ENCODE data around the gene CAPN15.

CAPN15 gene

GRCh38 chr16:537415-538335 is 10.2 kb downstream of the CAPN15 start:
- Histone ChIP-seq H3K36me3 (replicated peaks) (peaks cover 7% of the 10 kb centered on the region), H3K9me3 (no peaks in the 10 kb centered on the region), H3K4me3 (no peak overlapping the region), H3K27me3 (ENCODE audit: low read depth) (no peaks in the 10 kb centered on the region), H3K4me1 (no peaks in the 10 kb centered on the region)
- DNase-seq (ENCODE audit: low spot score in 2 of 2), result no peak
- in situ Hi-C loops (cut with MboI; ENCODE audit: low sequenced_read_pairs), result no loop called here

- H3K36me3 ChIP-seq (replicated peaks), result peaks cover 7% of the 10 kb centered on the region
- DNase-seq (ENCODE audit: low spot score in 2 of 2), result no peak
- in situ Hi-C loops (cut with MboI; ENCODE audit: low sequenced_read_pairs), result no loop called here
- no peaks in the 10 kb centered on the region for H3K4me1 ChIP-seq
- no peak overlapping the region for H3K4me3 ChIP-seq
- H3K9me3 ChIP-seq, result no peaks in the 10 kb centered on the region
- H3K27me3 ChIP-seq (ENCODE audit: low read depth), result no peaks in the 10 kb centered on the region
Measured at GRCh38 chr16:539901-540530, 12.5 kb downstream of the CAPN15 start.

DNA sequence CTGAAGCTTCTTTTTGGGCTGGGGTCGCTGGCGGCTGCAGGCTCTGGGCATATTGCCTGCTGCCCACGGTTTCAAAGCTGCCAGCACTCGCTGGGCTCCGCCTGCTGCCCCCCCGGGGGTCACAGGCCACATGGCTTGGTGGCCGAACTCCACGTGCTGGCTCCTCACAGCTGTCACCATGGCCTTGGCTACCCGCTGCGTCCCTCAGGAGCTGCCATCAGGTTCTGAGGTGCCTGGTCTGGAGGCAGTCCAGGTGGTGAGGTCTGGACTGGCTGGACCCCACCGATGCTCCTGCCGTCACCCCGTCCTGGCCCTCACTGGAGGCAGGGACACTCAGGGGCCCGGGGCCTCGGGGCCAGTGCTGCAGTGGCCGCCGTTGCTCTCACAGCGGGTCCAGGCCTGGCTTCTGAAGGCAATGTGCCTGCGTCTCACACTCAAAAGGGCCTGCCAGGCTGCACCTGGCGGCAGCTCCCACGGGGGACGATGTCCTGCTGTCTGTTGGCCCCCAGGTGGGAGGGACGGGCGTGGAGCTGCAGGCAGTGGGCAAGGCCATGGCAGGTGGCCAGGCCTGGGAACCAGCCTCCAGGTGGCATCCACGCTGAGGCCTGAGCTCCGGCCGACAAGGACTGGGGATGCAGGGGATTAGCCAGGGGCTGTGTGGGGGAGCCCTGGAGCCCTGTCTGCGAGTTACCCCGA is 13.3 kb downstream of the CAPN15 start:
- no peaks in the 10 kb centered on the region for H3K27me3 ChIP-seq (ENCODE audit: low read depth)

DNA sequence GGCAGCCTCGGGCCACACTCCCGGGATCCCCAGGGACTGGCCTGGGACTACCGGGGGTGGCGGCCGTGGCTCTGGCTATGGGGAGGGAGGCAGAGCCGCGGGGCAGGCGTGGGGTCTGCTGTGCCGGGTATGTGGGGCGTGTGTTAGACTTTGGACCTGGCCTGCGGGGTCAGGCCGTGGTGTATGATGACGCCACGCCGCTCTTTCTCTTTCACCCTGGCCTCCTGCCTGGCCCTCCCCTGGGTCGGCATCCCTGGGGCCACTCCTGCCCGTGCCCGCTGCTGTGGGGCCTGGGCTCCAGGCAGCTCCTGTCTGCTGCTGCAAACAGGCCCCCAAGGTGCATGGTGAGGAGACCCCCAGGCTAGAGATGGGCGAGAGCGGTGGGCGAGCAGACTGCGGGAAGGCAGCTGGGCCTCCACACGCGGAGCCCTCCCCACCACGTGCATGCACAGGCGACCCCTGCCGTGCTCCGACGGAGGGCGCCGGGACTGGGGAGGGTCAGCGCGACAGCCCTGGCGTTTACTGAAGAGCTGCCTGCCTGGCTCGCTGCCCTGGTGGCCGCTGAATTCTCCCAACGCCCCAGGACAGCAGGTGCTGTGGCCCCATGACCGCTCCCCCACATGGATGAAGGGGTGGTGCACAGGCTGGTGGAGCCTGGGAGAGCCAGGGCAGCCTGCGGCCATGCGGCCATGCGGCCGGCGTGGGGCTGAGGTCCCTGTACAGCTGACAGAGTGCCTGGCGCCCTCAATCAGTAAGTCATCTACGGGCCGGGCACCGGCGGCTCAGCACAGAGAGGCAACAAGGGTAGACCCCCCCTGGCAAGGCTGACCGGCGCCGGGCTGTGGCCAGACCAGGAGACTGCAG is 16.0 kb downstream of the CAPN15 start:
- in situ Hi-C loops (cut with MboI; ENCODE audit: low sequenced_read_pairs), result no loop called here

More for the DNA sequence above, 13.3 kb downstream of the CAPN15 start:
- H3K4me1 ChIP-seq, result no peaks in the 10 kb centered on the region
- H3K9me3 ChIP-seq, result no peaks in the 10 kb centered on the region
- no peak overlapping the region for H3K4me3 ChIP-seq
- in situ Hi-C loops (cut with MboI; ENCODE audit: low sequenced_read_pairs), result no loop called here
- DNase-seq (ENCODE audit: low spot score in 2 of 2), result no peak
- H3K36me3 ChIP-seq (replicated peaks), result peaks cover 4% of the 10 kb centered on the region

DNA sequence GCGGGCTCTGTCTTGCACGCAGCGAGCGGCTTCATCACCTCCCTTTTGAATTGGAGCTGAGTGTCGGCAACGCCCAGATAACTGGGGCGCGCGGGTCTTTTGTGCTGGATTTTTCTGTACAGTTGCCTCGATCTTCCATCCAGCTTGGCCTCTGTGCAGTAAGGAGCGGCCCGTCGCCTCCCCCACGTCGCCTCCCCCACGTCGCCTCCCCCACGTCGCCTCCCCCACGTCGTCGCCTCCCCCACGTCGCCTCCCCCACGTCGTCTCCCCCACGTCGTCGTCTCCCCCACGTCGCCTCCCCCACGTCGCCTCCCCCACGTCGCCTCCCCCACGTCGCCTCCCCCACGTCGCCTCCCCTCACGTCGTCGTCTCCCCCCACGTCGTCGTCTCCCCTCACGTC is 17.0 kb downstream of the CAPN15 start:
- no peaks in the 10 kb centered on the region for H3K27me3 ChIP-seq (ENCODE audit: low read depth)
- no peak overlapping the region for H3K4me3 ChIP-seq
- peaks cover 5% of the 10 kb centered on the region; the same call in 1 of the 2 replicates for H3K36me3 ChIP-seq (replicated peaks)
- no peak for DNase-seq (ENCODE audit: low spot score in 2 of 2)
- in situ Hi-C loops (cut with MboI; ENCODE audit: low sequenced_read_pairs), result no loop called here
- H3K9me3 ChIP-seq, result no peaks in the 10 kb centered on the region
- H3K4me1 ChIP-seq, result no peaks in the 10 kb centered on the region

More for the DNA sequence above, 16.0 kb downstream of the CAPN15 start:
- no peaks in the 10 kb centered on the region for H3K9me3 ChIP-seq
- no peaks in the 10 kb centered on the region for H3K27me3 ChIP-seq (ENCODE audit: low read depth)
- H3K4me3 ChIP-seq, result no peak overlapping the region
- peaks cover 2% of the 10 kb centered on the region; the same call in 1 of the 2 replicates for H3K36me3 ChIP-seq (replicated peaks)
- no peak for DNase-seq (ENCODE audit: low spot score in 2 of 2)
- H3K4me1 ChIP-seq, result no peaks in the 10 kb centered on the region

DNA sequence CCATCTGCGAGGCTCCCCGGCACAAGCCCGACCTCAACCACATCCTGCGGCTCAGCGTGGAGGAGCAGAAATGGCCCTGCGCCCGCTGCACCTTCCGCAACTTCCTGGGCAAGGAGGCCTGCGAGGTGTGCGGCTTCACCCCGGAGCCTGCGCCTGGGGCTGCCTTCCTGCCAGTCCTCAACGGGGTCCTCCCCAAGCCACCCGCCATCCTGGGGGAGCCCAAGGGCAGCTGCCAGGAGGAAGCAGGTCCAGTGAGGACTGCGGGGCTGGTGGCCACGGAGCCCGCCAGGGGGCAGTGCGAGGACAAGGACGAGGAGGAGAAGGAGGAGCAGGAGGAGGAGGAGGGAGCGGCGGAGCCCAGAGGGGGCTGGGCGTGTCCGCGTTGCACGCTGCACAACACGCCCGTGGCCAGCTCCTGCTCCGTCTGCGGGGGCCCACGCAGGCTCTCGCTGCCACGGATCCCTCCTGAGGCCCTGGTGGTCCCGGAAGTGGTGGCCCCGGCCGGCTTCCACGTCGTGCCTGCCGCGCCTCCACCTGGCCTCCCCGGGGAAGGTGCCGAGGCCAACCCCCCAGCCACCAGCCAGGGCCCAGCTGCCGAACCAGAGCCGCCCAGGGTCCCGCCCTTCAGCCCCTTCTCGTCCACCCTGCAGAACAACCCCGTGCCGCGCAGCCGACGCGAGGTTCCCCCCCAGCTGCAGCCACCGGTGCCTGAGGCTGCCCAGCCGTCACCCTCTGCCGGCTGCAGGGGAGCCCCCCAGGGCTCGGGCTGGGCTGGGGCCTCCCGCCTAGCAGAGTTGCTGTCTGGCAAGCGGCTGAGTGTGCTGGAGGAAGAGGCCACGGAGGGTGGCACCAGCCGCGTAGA is 19.6 kb downstream of the CAPN15 start:
- no peaks in the 10 kb centered on the region for H3K9me3 ChIP-seq
- in situ Hi-C loops (cut with MboI; ENCODE audit: low sequenced_read_pairs), result no loop called here
- H3K4me1 ChIP-seq, result no peaks in the 10 kb centered on the region
- peak in 1 of 2 experiments; percentile 40 for DNase-seq (ENCODE audit: low spot score in 2 of 2)
- H3K4me3 ChIP-seq, result no peak overlapping the region
- peaks cover 13% of the 10 kb centered on the region for H3K36me3 ChIP-seq (replicated peaks)
- no peaks in the 10 kb centered on the region for H3K27me3 ChIP-seq (ENCODE audit: low read depth)

DNA sequence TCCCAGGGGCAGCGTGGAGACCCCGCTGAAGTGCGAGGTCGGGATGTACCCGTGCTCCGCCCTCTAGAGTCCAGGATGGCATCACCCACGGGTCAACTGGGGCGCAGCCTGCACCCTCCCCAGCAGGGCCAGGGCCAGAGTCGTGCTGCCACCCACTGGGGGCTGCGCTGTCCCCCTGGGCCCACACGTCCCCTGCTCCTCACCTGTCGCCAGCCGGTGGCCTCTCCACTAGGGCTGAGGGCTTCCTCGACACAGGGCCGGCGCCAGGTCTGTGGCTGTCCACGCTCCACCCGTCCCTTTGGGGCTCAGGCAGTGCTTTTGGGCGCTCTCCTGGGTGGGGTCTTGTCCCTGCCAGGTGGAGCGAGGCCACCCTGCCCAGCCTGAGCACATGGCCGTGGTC is 21.1 kb downstream of the CAPN15 start:
- Histone ChIP-seq H3K4me1 (no peaks in the 10 kb centered on the region), H3K4me3 (no peak overlapping the region), H3K27me3 (ENCODE audit: low read depth) (no peaks in the 10 kb centered on the region), H3K9me3 (no peaks in the 10 kb centered on the region), H3K36me3 (replicated peaks) (peaks cover 16% of the 10 kb centered on the region)
- no peak for DNase-seq (ENCODE audit: low spot score in 2 of 2)
- in situ Hi-C loops (cut with MboI; ENCODE audit: low sequenced_read_pairs), result no loop called here

GRCh38 chr16:549544-550263 is 22.2 kb downstream of the CAPN15 start:
- peaks cover 16% of the 10 kb centered on the region for H3K36me3 ChIP-seq (replicated peaks)
- no peak overlapping the region for H3K4me3 ChIP-seq
- H3K9me3 ChIP-seq, result no peaks in the 10 kb centered on the region
- H3K4me1 ChIP-seq, result no peaks in the 10 kb centered on the region
- H3K27me3 ChIP-seq (ENCODE audit: low read depth), result no peaks in the 10 kb centered on the region
- in situ Hi-C loops (cut with MboI; ENCODE audit: low sequenced_read_pairs), result no loop called here
- no peak for DNase-seq (ENCODE audit: low spot score in 2 of 2)

DNA sequence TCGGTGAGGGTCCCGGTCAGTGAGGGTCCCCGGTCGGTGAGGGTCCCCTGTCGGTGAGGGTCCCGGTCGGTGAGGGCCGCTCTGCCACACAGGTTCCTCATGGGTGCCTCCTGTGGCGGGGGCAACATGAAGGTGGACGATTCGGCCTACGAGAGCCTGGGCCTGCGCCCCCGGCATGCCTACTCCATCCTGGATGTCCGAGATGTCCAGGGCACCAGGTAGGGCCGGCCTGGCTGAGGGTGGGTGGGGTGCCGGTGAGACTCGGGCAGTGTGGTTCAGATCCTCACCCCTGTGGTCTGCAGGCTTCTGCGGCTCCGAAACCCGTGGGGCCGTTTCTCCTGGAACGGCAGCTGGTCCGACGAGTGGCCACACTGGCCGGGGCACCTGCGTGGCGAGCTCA is 23.7 kb downstream of the CAPN15 start:
- no peak overlapping the region for H3K4me3 ChIP-seq
- H3K4me1 ChIP-seq, result no peaks in the 10 kb centered on the region
- H3K36me3 ChIP-seq (replicated peaks), result peaks cover 16% of the 10 kb centered on the region
- H3K27me3 ChIP-seq (ENCODE audit: low read depth), result no peaks in the 10 kb centered on the region
- in situ Hi-C loops (cut with MboI; ENCODE audit: low sequenced_read_pairs), result no loop called here
- no peaks in the 10 kb centered on the region for H3K9me3 ChIP-seq
- no peak for DNase-seq (ENCODE audit: low spot score in 2 of 2)

- H3K27me3 ChIP-seq (ENCODE audit: low read depth), result no peaks in the 10 kb centered on the region
- no peaks in the 10 kb centered on the region for H3K9me3 ChIP-seq
- H3K4me3 ChIP-seq, result no peak overlapping the region
- peaks cover 16% of the 10 kb centered on the region for H3K36me3 ChIP-seq (replicated peaks)
- H3K4me1 ChIP-seq, result no peaks in the 10 kb centered on the region
- in situ Hi-C loops (cut with MboI; ENCODE audit: low sequenced_read_pairs), result no loop called here
- no peak for DNase-seq (ENCODE audit: low spot score in 2 of 2)
Measured at GRCh38 chr16:552171-552570, 24.7 kb downstream of the CAPN15 start.

- Histone ChIP-seq H3K9me3 (no peaks in the 10 kb centered on the region), H3K36me3 (replicated peaks) (peaks cover 12% of the 10 kb centered on the region), H3K27me3 (ENCODE audit: low read depth) (peaks cover 15% of the 10 kb centered on the region), H3K4me3 (no peak overlapping the region), H3K4me1 (no peaks in the 10 kb centered on the region)
- DNase-seq (ENCODE audit: low spot score in 2 of 2), result no peak
- in situ Hi-C loops (cut with MboI; ENCODE audit: low sequenced_read_pairs), result no loop called here
Measured at GRCh38 chr16:553601-554296, 26.2 kb downstream of the CAPN15 start.

DNA sequence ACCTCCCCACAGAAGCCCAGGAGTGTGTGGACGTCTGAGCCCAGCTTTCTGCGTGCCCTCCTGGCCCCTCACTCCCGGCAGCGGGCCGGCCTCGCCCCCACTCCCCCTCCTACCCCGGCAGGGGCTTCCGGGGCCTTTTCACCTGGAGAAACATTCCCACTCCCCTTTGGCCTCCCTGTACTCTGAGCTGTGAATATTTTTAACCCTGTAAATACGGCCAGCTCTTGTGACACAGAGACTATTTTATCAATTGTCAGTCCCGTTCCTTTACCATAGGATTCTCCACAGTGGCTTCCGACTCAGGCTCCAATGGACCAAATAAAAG is 26.7 kb downstream of the CAPN15 start:
- Histone ChIP-seq H3K4me3 (no peak overlapping the region), H3K9me3 (no peaks in the 10 kb centered on the region), H3K27me3 (ENCODE audit: low read depth) (peaks cover 20% of the 10 kb centered on the region), H3K4me1 (no peaks in the 10 kb centered on the region), H3K36me3 (replicated peaks) (peaks cover 11% of the 10 kb centered on the region)
- in situ Hi-C loops (cut with MboI; ENCODE audit: low sequenced_read_pairs), result no loop called here
- no peak for DNase-seq (ENCODE audit: low spot score in 2 of 2)

All from HAP-1 (cell line).